Cerebellar nuclear complex (tissue), 1 donor: ENCODE measurements around the gene ACHE.

Experiments used
- DNase-seq, 2 experiments: peaks; one replicate each; lab custom pipeline; 2025; lab: John Stamatoyannopoulos, UW

The ACHE gene

GRCh38 chr7:100884736-100885439 is 10.8 kb downstream of the ACHE start:
- no peak for DNase-seq

GRCh38 chr7:100882785-100883526 is 12.7 kb downstream of the ACHE start:
- no peak for DNase-seq

GRCh38 chr7:100882201-100882600 is 13.5 kb downstream of the ACHE start:
- no peak for DNase-seq

GRCh38 chr7:100881136-100881535 is 14.6 kb downstream of the ACHE start:
- DNase-seq: no peak

- no peak for DNase-seq
Measured at GRCh38 chr7:100880645-100881044, 15.0 kb downstream of the ACHE start.

- DNase-seq: no peak
Measured at GRCh38 chr7:100879685-100880261, 15.9 kb downstream of the ACHE start.

- DNase-seq: no peak
Measured at GRCh38 chr7:100878685-100879084, 17.0 kb downstream of the ACHE start.

GRCh38 chr7:100878013-100878412 is 17.7 kb downstream of the ACHE start:
- no peak for DNase-seq

- no peak for DNase-seq
Measured at GRCh38 chr7:100875356-100875751, 20.3 kb downstream of the ACHE start.

- DNase-seq: peak; percentile 82 to 92
Measured at GRCh38 chr7:100874577-100875355, 20.9 kb downstream of the ACHE start, which contains the start of gene SRRT. TSS of gene SRRT (plus strand) at chr7:100875103. CDS start at chr7:100875591, 488 bp downstream.

- DNase-seq: no peak
Measured at GRCh38 chr7:100874300-100874576, 21.4 kb downstream of the ACHE start.

- DNase-seq: no peak
Measured at GRCh38 chr7:100873599-100874299, 21.9 kb downstream of the ACHE start.

GRCh38 chr7:100867776-100868485 is 27.8 kb downstream of the ACHE start:
- DNase-seq: no peak

GRCh38 chr7:100867040-100867775 is 28.5 kb downstream of the ACHE start, which contains the start of gene TRIP6:
TSS of gene TRIP6 (plus strand) at chr7:100867387. CDS start at chr7:100867498, 111 bp downstream.
- no peak for DNase-seq

- no peak for DNase-seq
Measured at GRCh38 chr7:100866729-100867039, 29.0 kb downstream of the ACHE start.

GRCh38 chr7:100865938-100866728 is 29.6 kb downstream of the ACHE start:
- DNase-seq: peak in 1 of 2 experiments; percentile 41

GRCh38 chr7:100865372-100865911 is 30.2 kb downstream of the ACHE start:
- peak in 1 of 2 experiments; percentile 26 for DNase-seq

- no peak for DNase-seq
Measured at GRCh38 chr7:100864263-100864845, 31.3 kb downstream of the ACHE start.

GRCh38 chr7:100863406-100863950 is 32.2 kb downstream of the ACHE start:
- DNase-seq: no peak
